HepG2 (cell line): ENCODE measurements around the gene KANSL1. TPM values are rescaled to one million over a fixed set of nuclear protein-coding genes. Genes with fewer than 3 reads are reported as not detected.

Source experiments
- ARNTL ChIP-seq: sonication (generic); formaldehyde crosslinking; IDR thresholded peaks from 2 replicates; pipeline ENCODE4 v1.4.0; 2020; ENCODE audit warnings: mild to moderate bottlenecking, missing genetic modification reagents
- EEA1 ChIP-seq: sonication (generic); formaldehyde crosslinking; IDR thresholded peaks from 2 replicates; pipeline ENCODE4 v1.5.1; 2020; ENCODE audit warnings: mild to moderate bottlenecking, missing genetic modification reagents, borderline replicate concordance
- FOXM1 ChIP-seq: sonication (generic); formaldehyde crosslinking; IDR thresholded peaks from 2 replicates; pipeline ENCODE4 v1.5.0; 2020; ENCODE audit warnings: missing genetic modification reagents
- FOXO1 ChIP-seq: sonication (generic); formaldehyde crosslinking; IDR thresholded peaks from 2 replicates; pipeline ENCODE4 v1.4.0; 2020; ENCODE audit warnings: missing genetic modification reagents
- HBP1 ChIP-seq: IDR thresholded peaks from 2 replicates; pipeline ENCODE4 v1.6.1; 2016; ENCODE audit warnings: low read depth, control low read depth
- PHF21A ChIP-seq: sonication (generic); formaldehyde crosslinking; IDR thresholded peaks from 2 replicates; pipeline ENCODE4 v1.5.0; 2020; ENCODE audit warnings: mild to moderate bottlenecking, missing genetic modification reagents
- SALL1 ChIP-seq: sonication (generic); formaldehyde crosslinking; IDR thresholded peaks from 2 replicates; pipeline ENCODE4 v1.8.0; 2022; ENCODE audit warnings: mild to moderate bottlenecking, missing genetic modification reagents
- SNAPC4 ChIP-seq: sonication (generic); formaldehyde crosslinking; IDR thresholded peaks from 2 replicates; pipeline ENCODE4 v1.4.0; 2020; ENCODE audit warnings: mild to moderate bottlenecking, missing genetic modification reagents
- SOX13 ChIP-seq, 3 experiments: fragments of 450-650 bp in 1 of 3; sonication (generic) in 1 of 3; formaldehyde crosslinking in 1 of 3; IDR thresholded peaks in 2 of 3; conservative IDR thresholded peaks in 1 of 3; 2 replicates each; pipeline versions ENCODE4 v1.5.0 to v1.6.1; 2016 to 2020; ENCODE audit warnings: antibody characterized with exemption in 1 of 3, mild to moderate bottlenecking in 1 of 3, missing compliant biosample characterization in 1 of 3, missing genetic modification reagents in 1 of 3, moderate library complexity in 1 of 3
- ZBTB3 ChIP-seq: sonication (generic); formaldehyde crosslinking; IDR thresholded peaks from 2 replicates; pipeline ENCODE4 v1.4.0; 2020; ENCODE audit warnings: low read depth, mild to moderate bottlenecking, moderate library complexity, missing genetic modification reagents, borderline replicate concordance
- ZNF143 ChIP-seq: sonication (generic); formaldehyde crosslinking; IDR thresholded peaks from 2 replicates; pipeline ENCODE4 v1.4.0; 2020; ENCODE audit warnings: missing genetic modification reagents
- ZNF207 ChIP-seq: fragments of 450-650 bp; IDR thresholded peaks from 2 replicates; pipeline ENCODE4 v1.6.1; 2016; ENCODE audit warnings: antibody characterized with exemption, borderline replicate concordance
- ZNF329 ChIP-seq: sonication (generic); formaldehyde crosslinking; IDR thresholded peaks from 2 replicates; pipeline ENCODE4 v1.9.0; 2021; ENCODE audit warnings: low read depth, mild to moderate bottlenecking, missing genetic modification reagents
- ZNF746 ChIP-seq: sonication (generic); formaldehyde crosslinking; IDR thresholded peaks from 2 replicates; pipeline ENCODE4 v1.8.0; 2022; ENCODE audit warnings: mild to moderate bottlenecking, missing genetic modification reagents
- ZXDC ChIP-seq: sonication (generic); formaldehyde crosslinking; IDR thresholded peaks from 2 replicates; pipeline ENCODE4 v1.5.0; 2020; ENCODE audit warnings: mild to moderate bottlenecking, missing genetic modification reagents
- polyA plus RNA-seq, 8 experiments: library from polyadenylated mRNA; depleted of rRNA in 3 of 8; stranded (reverse) in 7 of 8; unstranded in 1 of 8; fragments of >200 nt; fragmentation: Illumina TruSeq in 4 of 8; extraction: Trizol in 4 of 8; gene quantifications; 2 replicates each; pipeline versions ENCODE4 v1.2.1 to v1.2.3, GENCODE V29; 2011 to 2016; ENCODE audit warnings: low read depth in 4 of 8, missing spikeins in 1 of 8, mixed read lengths in 1 of 8; ENCODE audit not compliant: insufficient read depth in 1 of 8
- total RNA-seq, 5 experiments: library from RNA; depleted of rRNA; stranded (reverse); fragments of >200 nt; fragmentation: Illumina TruSeq; extraction: Trizol; gene quantifications; 2 replicates each; pipeline ENCODE4 v1.2.3, GENCODE V29; 2016; ENCODE audit warnings: low read depth in 1 of 5
- TF ChIP-seq, protein P1 (sequence below): sonication (generic); formaldehyde crosslinking; IDR thresholded peaks from 2 replicates; pipeline ENCODE4 v1.4.0; 2020; ENCODE audit warnings: missing genetic modification reagents

KANSL1 gene
- total and polyA plus RNA-seq, 2 of the 13 experiments (the other 11 are each of a cell fraction or from before 2014, with no cell fraction given) = 24.0 to 59.6 TPM

DNA sequence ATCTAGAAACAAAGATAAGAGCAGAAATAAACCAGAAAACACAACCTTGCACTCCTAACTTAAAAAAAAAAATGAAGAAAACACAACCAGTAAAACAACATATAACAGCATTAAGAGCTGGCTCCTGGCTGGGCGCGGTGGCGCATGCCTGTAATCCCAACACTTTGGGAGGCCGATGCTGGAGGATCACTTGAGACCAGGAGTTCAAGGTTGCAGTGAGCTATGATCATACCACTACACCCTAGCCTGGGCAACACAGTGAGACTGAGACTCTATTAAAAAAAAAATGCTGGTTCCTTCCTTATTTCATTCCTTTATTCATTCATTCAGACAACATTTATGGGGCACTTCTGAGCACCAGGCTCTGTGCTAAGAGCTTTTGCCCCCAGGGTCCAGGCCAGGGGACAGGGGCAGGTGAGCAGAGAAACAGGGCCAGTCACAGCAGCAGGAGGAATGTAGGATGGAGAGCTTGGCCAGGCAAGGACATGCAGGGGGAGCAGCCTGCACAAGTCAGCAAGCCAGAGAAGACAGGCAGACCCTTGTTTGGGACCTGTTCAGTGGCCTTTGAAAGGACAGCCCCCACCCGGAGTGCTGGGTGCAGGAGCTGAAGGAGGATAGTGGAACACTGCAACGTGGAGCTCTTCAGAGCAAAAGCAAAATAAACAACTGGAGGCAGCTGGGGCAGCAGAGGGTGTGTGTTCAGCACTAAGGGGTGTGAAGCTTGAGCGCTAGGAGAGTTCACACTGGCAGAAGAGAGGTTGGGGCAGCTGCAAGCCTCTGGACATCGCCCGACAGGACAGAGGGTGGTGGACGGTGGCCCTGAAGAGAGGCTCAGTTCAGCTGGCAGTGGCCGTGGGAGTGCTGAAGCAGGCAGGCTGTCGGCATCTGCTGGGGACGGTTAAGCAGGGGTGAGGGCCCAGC lies 191.6 kb downstream of the KANSL1 start (continued):
- TF ChIP-seq ZXDC (no peak), ARNTL (CRISPR knock-in tag) (0 out of 2 replicates have a peak, but pooled peaks have one; percentile 17), ZNF207 (no peak), FOXO1 (CRISPR knock-in tag) (no peak), SALL1 (CRISPR knock-in tag) (peak; percentile 36; the same call in 1 of the 2 replicates), PHF21A (CRISPR knock-in tag) (no peak), ZNF329 (0 out of 2 replicates have a peak, but pooled peaks have one; percentile 19), EEA1 (CRISPR knock-in tag) (no peak), ZNF143 (no peak), ZNF746 (CRISPR knock-in tag) (0 out of 2 replicates have a peak, but pooled peaks have one; percentile 32), SOX13 (IDR thresholded peaks at IDR 0.05) (no peak), SOX13 (CRISPR knock-in tag; conservative IDR thresholded peaks at IDR 0.05 in 1 of 2, IDR thresholded peaks at IDR 0.05 in 1 of 2) (no peak), HBP1 (CRISPR knock-in tag) (no peak), FOXM1 (no peak), ZBTB3 (CRISPR knock-in tag) (no peak), SNAPC4 (CRISPR knock-in tag) (no peak)
- TF ChIP-seq, protein P1, sequence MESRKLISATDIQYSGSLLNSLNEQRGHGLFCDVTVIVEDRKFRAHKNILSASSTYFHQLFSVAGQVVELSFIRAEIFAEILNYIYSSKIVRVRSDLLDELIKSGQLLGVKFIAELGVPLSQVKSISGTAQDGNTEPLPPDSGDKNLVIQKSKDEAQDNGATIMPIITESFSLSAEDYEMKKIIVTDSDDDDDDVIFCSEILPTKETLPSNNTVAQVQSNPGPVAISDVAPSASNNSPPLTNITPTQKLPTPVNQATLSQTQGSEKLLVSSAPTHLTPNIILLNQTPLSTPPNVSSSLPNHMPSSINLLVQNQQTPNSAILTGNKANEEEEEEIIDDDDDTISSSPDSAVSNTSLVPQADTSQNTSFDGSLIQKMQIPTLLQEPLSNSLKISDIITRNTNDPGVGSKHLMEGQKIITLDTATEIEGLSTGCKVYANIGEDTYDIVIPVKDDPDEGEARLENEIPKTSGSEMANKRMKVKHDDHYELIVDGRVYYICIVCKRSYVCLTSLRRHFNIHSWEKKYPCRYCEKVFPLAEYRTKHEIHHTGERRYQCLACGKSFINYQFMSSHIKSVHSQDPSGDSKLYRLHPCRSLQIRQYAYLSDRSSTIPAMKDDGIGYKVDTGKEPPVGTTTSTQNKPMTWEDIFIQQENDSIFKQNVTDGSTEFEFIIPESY (CRISPR knock-in tag) = peak; percentile 84
